Liver (tissue), 9 donors: ENCODE measurements around the gene DAB1. TPM values are rescaled to one million over a fixed set of nuclear protein-coding genes. Genes with fewer than 3 reads are reported as not detected.
A peak's percentile ranks its signal among the peaks of the same experiment; 100 is the strongest.

Source experiments
- DNase-seq: peaks from one replicate; pipeline ENCODE4 v3.0.0-alpha.2; 2017; ENCODE audit warnings: low spot score
- H3K27ac ChIP-seq, 2 donors: one replicate each; pipeline ENCODE4 v1.7.0; 2013; ENCODE audit warnings: inconsistent platforms in 2 of 2, low read length in 2 of 2, control low read depth in 1 of 2, low read depth in 1 of 2, mild to moderate bottlenecking in 1 of 2
- H3K27me3 ChIP-seq, 4 donors: one replicate each; pipeline versions ENCODE4 v1.6.1 to v1.7.0; 2013; ENCODE audit warnings: low read length in 3 of 4, inconsistent platforms in 1 of 4, mild to moderate bottlenecking in 1 of 4, moderate library complexity in 1 of 4; ENCODE audit not compliant: control insufficient read depth in 4 of 4, insufficient read depth in 4 of 4
- H3K36me3 ChIP-seq, 4 donors: one replicate each; pipeline versions ENCODE4 v1.6.1 to v1.7.0; 2013; ENCODE audit warnings: low read length in 3 of 4, mild to moderate bottlenecking in 3 of 4, low read depth in 1 of 4, moderate library complexity in 1 of 4; ENCODE audit not compliant: control insufficient read depth in 4 of 4, insufficient read depth in 3 of 4
- H3K4me1 ChIP-seq, 4 donors: one replicate each; pipeline versions ENCODE4 v1.6.1 to v1.7.0; 2013; ENCODE audit warnings: low read length in 3 of 4, mild to moderate bottlenecking in 3 of 4, moderate library complexity in 1 of 4; ENCODE audit not compliant: control insufficient read depth in 4 of 4, insufficient read depth in 4 of 4
- H3K4me3 ChIP-seq, 3 donors: one replicate each; pipeline versions ENCODE4 v1.6.1 to v1.7.0; 2013; ENCODE audit warnings: low read length in 3 of 3, control low read depth in 1 of 3, low read depth in 1 of 3, mild to moderate bottlenecking in 1 of 3
- H3K9ac ChIP-seq, 2 donors: one replicate each; pipeline ENCODE4 v1.7.0; 2013; ENCODE audit warnings: low read length in 2 of 2, mild to moderate bottlenecking in 2 of 2, moderate library complexity in 2 of 2, control low read depth in 1 of 2, low read depth in 1 of 2
- H3K9me3 ChIP-seq, 4 donors: one replicate each; pipeline versions ENCODE4 v1.6.1 to v1.7.0; 2013; ENCODE audit warnings: low read length in 3 of 4; ENCODE audit not compliant: control insufficient read depth in 4 of 4
- ATF3 ChIP-seq: IDR thresholded peaks from 2 replicates; pipeline ENCODE4 v1.6.1; 2016; ENCODE audit warnings: antibody characterized with exemption
- EGR1 ChIP-seq, 2 donors: IDR thresholded peaks; 2 replicates each; pipeline ENCODE4 v1.6.1; 2016 to 2018; ENCODE audit warnings: antibody characterized with exemption in 2 of 2, low read depth in 2 of 2
- FOXA1 ChIP-seq: IDR thresholded peaks from 2 replicates; pipeline ENCODE4 v1.6.1; 2016; ENCODE audit warnings: antibody characterized with exemption
- FOXA2 ChIP-seq: IDR thresholded peaks from 2 replicates; pipeline ENCODE4 v1.6.1; 2016; ENCODE audit warnings: antibody characterized with exemption
- GABPA ChIP-seq, 2 donors: IDR thresholded peaks in 1 of 2; conservative IDR thresholded peaks in 1 of 2; 2 replicates each; pipeline ENCODE4 v1.6.1; 2016; ENCODE audit warnings: antibody characterized with exemption in 2 of 2, mild to moderate bottlenecking in 1 of 2, moderate library complexity in 1 of 2
- HNF4A ChIP-seq, 2 donors: conservative IDR thresholded peaks; 2 replicates each; pipeline ENCODE4 v1.6.1; 2016; ENCODE audit warnings: antibody characterized with exemption in 2 of 2, mild to moderate bottlenecking in 2 of 2
- HNF4G ChIP-seq: IDR thresholded peaks from 2 replicates; pipeline ENCODE4 v1.6.1; 2016; ENCODE audit warnings: antibody characterized with exemption
- JUND ChIP-seq, 2 donors: IDR thresholded peaks; 2 replicates each; pipeline ENCODE4 v1.6.1; 2016; ENCODE audit warnings: antibody characterized with exemption in 2 of 2
- NR2F2 ChIP-seq: IDR thresholded peaks from 2 replicates; pipeline ENCODE4 v1.6.1; 2016; ENCODE audit warnings: antibody characterized with exemption
- RAD21 ChIP-seq, 2 donors: IDR thresholded peaks; 2 replicates each; pipeline ENCODE4 v1.6.1; 2016; ENCODE audit warnings: antibody characterized with exemption in 2 of 2, mild to moderate bottlenecking in 2 of 2
- RXRA ChIP-seq, 2 donors: IDR thresholded peaks; 2 replicates each; pipeline ENCODE4 v1.6.1; 2017 to 2018; ENCODE audit warnings: antibody characterized with exemption in 2 of 2, mild to moderate bottlenecking in 1 of 2
- SP1 ChIP-seq: IDR thresholded peaks from 2 replicates; pipeline ENCODE4 v1.6.1; 2018; ENCODE audit warnings: antibody characterized with exemption, mild to moderate bottlenecking
- TAF1 ChIP-seq: conservative IDR thresholded peaks from 2 replicates; pipeline ENCODE4 v1.6.1; 2016; ENCODE audit warnings: antibody characterized with exemption, mild to moderate bottlenecking
- WGBS: extraction: QIAGEN DNeasy Blood & Tissue Kit; methylation state at CpG from one replicate; pipeline ENCODE4 v1.1.7; 2013; 5-methylcytosine and 5-hydroxymethylcytosine counted together
- polyA plus RNA-seq, 2 donors: library from polyadenylated mRNA; stranded (reverse) in 1 of 2; unstranded in 1 of 2; fragments of 200-250 nt in 1 of 2; fragments of >200 nt in 1 of 2; fragmentation: Nextera tagmentation in 1 of 2; extraction: Ambion mirVana in 1 of 2; gene quantifications; one replicate each; pipeline versions ENCODE4 v1.2.1 to v1.2.3, GENCODE V29; 2013 to 2015
- total RNA-seq, 2 donors: library from RNA; depleted of rRNA; stranded (reverse); fragments of >200 nt; gene quantifications; one replicate each; pipeline ENCODE4 v1.2.3, GENCODE V29; 2014
- TF ChIP-seq, protein P1 (sequence below): IDR thresholded peaks from 2 replicates; pipeline ENCODE4 v1.6.1; 2016; ENCODE audit warnings: antibody characterized with exemption
- TF ChIP-seq, protein P2 (sequence below): IDR thresholded peaks from 2 replicates; pipeline ENCODE4 v1.6.1; 2016; ENCODE audit warnings: antibody characterized with exemption
- TF ChIP-seq, protein P3 (sequence below): fragments of 150-350 bp; IDR thresholded peaks from 2 replicates; pipeline ENCODE4 v1.5.1; 2017; ENCODE audit warnings: improper control_type of control experiment, low read depth, low read length; ENCODE audit not compliant: missing input control
- donor health status: healthy.
- donor health status: healthy.
- donor health status: healthy.
- donor health status: healthy.
- donor health status: healthy.

Gene DAB1
- total and polyA plus RNA-seq, 4 donors, result 0.54 to 1.7 (median 1.2) TPM

DNA sequence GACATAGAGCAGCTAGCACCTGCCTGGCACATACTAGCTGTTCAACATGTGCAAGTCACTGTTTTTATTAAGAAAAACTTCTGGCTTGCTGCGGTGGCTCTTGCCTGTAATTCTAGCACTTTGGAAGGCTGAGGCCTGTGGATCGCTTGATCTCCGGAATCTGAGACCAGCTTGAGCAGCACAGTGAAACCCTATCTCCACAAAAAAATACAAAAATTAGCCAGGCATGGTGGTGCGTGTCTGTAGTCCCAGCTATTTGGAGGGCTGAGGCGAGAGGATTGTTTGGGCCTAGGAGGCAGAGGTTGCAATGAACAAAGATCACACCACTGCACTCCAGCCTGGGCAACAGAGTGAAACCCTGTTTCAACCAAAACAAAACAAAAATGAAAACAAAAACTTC lies 430.4 kb downstream of the DAB1 start:
- Histone ChIP-seq H3K9ac (no peak overlapping the region), H3K9me3 (no peaks in the 10 kb centered on the region), H3K27me3 (no peaks in the 10 kb centered on the region), H3K27ac (peak overlapping the region; percentile 25 to 40), H3K4me3 (no peak overlapping the region), H3K36me3 (peaks cover 0 to 3% (median 1%) of the 10 kb centered on the region in 4 donors), H3K4me1 (peaks cover 0 to 24% (median 8%) of the 10 kb centered on the region in 4 donors)
- 86% methylated on average over 5 of the region's 5 CpGs for WGBS
- DNase-seq, result no peak
- no peak for TF ChIP-seq TAF1
- peak in 1 of 2 donors; percentile 51 for TF ChIP-seq HNF4A (conservative IDR thresholded peaks at IDR 0.05)
- TF ChIP-seq JUND (IDR thresholded peaks at IDR 0.05), result peak in 1 of 2 donors; percentile 10
- TF ChIP-seq RXRA (IDR thresholded peaks at IDR 0.05), result peak in 1 of 2 donors; percentile 17

- Histone ChIP-seq H3K9me3 (no peaks in the 10 kb centered on the region), H3K9ac (no peak overlapping the region), H3K36me3 (peaks cover 0 to 3% (median 1%) of the 10 kb centered on the region in 4 donors), H3K27ac (no peak overlapping the region), H3K27me3 (no peaks in the 10 kb centered on the region), H3K4me3 (no peak overlapping the region), H3K4me1 (peaks cover 0 to 24% (median 8%) of the 10 kb centered on the region in 4 donors)
- 90% methylated on average over 15 of the region's 15 CpGs for WGBS
- TF ChIP-seq, protein P1, sequence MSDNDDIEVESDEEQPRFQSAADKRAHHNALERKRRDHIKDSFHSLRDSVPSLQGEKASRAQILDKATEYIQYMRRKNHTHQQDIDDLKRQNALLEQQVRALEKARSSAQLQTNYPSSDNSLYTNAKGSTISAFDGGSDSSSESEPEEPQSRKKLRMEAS, result no peak
- no peak for TF ChIP-seq FOXA1
- DNase-seq, result no peak
Measured at GRCh38 chr1:56992318-56993125, 431.3 kb downstream of the DAB1 start.

DNA sequence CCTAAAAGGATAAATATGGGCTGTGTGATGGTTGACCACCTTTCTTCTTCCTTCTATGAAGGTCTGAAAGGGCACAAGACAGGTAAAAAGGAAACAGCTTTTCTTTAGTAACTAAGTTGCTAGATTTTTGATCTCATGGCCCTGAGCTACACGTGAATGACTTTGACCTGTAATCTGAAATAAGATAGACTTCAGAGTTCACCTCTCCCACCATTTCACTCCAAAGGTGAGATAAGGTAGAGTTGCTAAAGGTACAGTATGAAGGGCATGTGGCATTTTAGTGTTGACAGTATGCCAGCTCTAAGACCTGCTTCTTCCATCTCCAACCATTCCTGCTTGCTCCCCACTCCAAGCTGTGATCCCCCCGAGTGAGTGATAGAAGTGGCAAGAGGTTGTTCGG lies 432.3 kb downstream of the DAB1 start:
- H3K4me3 ChIP-seq, result no peak overlapping the region
- no peak overlapping the region for H3K27ac ChIP-seq
- peaks cover 0 to 2% (median 0%) of the 10 kb centered on the region in 4 donors for H3K36me3 ChIP-seq
- no peak for DNase-seq
- WGBS, result 77% methylated on average over 3 of the region's 3 CpGs
- H3K4me1 ChIP-seq, result peaks cover 0 to 24% (median 8%) of the 10 kb centered on the region in 4 donors
- no peak overlapping the region for H3K9ac ChIP-seq
- peak in 1 of 2 donors; percentile 14 for TF ChIP-seq HNF4A (conservative IDR thresholded peaks at IDR 0.05)
- no peak for TF ChIP-seq NR2F2
- no peaks in the 10 kb centered on the region for H3K9me3 ChIP-seq
- no peaks in the 10 kb centered on the region for H3K27me3 ChIP-seq

DNA sequence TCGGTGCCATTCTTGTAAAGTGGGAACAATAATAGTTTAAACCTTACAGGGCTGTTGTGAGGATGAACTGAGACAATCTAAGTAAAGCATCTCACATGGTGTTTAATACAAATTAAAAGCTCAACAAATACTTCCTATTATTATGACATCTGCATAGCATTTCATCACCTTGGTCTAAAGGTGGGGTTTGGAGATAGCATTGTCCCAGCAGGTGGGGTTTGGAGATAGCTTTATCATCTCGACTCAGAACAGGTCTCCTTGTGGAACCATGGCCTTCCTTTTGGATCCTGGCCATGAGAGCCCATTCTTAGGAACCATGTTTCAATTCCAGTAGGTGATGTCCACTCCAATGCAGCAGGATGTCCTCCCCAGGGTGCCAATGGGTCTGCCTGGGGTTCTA lies 437.5 kb downstream of the DAB1 start:
- Histone ChIP-seq H3K4me3 (no peak overlapping the region), H3K9me3 (no peaks in the 10 kb centered on the region), H3K4me1 (no peaks in the 10 kb centered on the region), H3K36me3 (peaks cover 0 to 2% (median 0%) of the 10 kb centered on the region in 4 donors), H3K9ac (no peak overlapping the region), H3K27ac (no peak overlapping the region), H3K27me3 (no peaks in the 10 kb centered on the region)
- WGBS, result 85% methylated on average over 2 of the region's 2 CpGs
- DNase-seq, result no peak
- TF ChIP-seq RAD21 (IDR thresholded peaks at IDR 0.05) (no peak), SP1 (no peak), FOXA2 (no peak), GABPA (IDR thresholded peaks at IDR 0.05 in 1 of 2, conservative IDR thresholded peaks at IDR 0.05 in 1 of 2) (no peak), HNF4G (no peak), RXRA (IDR thresholded peaks at IDR 0.05) (no peak), EGR1 (IDR thresholded peaks at IDR 0.05; ENCODE audit: low read depth in 2 of 2) (no peak), JUND (IDR thresholded peaks at IDR 0.05) (no peak), ATF3 (no peak), NR2F2 (no peak), TAF1 (no peak), HNF4A (conservative IDR thresholded peaks at IDR 0.05) (no peak)
- TF ChIP-seq, protein P1, result no peak
- TF ChIP-seq, protein P2, sequence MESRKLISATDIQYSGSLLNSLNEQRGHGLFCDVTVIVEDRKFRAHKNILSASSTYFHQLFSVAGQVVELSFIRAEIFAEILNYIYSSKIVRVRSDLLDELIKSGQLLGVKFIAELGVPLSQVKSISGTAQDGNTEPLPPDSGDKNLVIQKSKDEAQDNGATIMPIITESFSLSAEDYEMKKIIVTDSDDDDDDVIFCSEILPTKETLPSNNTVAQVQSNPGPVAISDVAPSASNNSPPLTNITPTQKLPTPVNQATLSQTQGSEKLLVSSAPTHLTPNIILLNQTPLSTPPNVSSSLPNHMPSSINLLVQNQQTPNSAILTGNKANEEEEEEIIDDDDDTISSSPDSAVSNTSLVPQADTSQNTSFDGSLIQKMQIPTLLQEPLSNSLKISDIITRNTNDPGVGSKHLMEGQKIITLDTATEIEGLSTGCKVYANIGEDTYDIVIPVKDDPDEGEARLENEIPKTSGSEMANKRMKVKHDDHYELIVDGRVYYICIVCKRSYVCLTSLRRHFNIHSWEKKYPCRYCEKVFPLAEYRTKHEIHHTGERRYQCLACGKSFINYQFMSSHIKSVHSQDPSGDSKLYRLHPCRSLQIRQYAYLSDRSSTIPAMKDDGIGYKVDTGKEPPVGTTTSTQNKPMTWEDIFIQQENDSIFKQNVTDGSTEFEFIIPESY, result no peak
- TF ChIP-seq, protein P3, sequence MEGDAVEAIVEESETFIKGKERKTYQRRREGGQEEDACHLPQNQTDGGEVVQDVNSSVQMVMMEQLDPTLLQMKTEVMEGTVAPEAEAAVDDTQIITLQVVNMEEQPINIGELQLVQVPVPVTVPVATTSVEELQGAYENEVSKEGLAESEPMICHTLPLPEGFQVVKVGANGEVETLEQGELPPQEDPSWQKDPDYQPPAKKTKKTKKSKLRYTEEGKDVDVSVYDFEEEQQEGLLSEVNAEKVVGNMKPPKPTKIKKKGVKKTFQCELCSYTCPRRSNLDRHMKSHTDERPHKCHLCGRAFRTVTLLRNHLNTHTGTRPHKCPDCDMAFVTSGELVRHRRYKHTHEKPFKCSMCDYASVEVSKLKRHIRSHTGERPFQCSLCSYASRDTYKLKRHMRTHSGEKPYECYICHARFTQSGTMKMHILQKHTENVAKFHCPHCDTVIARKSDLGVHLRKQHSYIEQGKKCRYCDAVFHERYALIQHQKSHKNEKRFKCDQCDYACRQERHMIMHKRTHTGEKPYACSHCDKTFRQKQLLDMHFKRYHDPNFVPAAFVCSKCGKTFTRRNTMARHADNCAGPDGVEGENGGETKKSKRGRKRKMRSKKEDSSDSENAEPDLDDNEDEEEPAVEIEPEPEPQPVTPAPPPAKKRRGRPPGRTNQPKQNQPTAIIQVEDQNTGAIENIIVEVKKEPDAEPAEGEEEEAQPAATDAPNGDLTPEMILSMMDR, result no peak
